H1 (cell line): ENCODE results near the gene ZNF451. TPM values are rescaled to one million over a fixed set of nuclear protein-coding genes. Genes with fewer than 3 reads are reported as not detected.

Source experiments
- CTCF ChIA-PET: fragments of 300-600 bp; sonication (Branson Sonifier 250); formaldehyde crosslinking; loops from one replicate; lab custom pipeline; 2021; ENCODE audit not compliant: partially characterized antibody; lab: Charles Lee
- POLR2A ChIA-PET: fragments of 300-600 bp; sonication (Branson Sonifier 250); formaldehyde crosslinking; loops from one replicate; lab custom pipeline; 2021; ENCODE audit warnings: inconsistent platforms; ENCODE audit not compliant: partially characterized antibody; lab: Charles Lee
- DNase-seq, 2 experiments: peaks; one replicate each; pipeline versions ENCODE4 v3.0.0 to v3.0.0-alpha.2; 2010 to 2022; ENCODE audit warnings: low spot score in 2 of 2, low read depth in 1 of 2, mixed read lengths in 1 of 2
- FAIRE-seq: peaks from 2 replicates; lab custom pipeline; 2011; peaks lifted over from hg19 to GRCh38; lab: Jason Lieb, UNC
- H2AFZ ChIP-seq: 2 replicates; pipeline ENCODE4 v1.8.1; 2012; ENCODE audit warnings: low read length, inconsistent platforms
- H2AK5ac ChIP-seq: 2 replicates; pipeline ENCODE4 v1.6.1; 2013; ENCODE audit warnings: low read depth, low read length
- H2BK120ac ChIP-seq: replicated peaks from 2 replicates; pipeline ENCODE3; 2013; ENCODE audit warnings: low read depth, low read length, inconsistent platforms
- H2BK12ac ChIP-seq: 2 replicates; pipeline ENCODE4 v1.6.1; 2013; ENCODE audit warnings: low read depth, low read length
- H2BK15ac ChIP-seq: 2 replicates; pipeline ENCODE4 v1.6.1; 2013; ENCODE audit warnings: low read length
- H2BK20ac ChIP-seq: 2 replicates; pipeline ENCODE4 v1.6.1; 2013; ENCODE audit warnings: low read length
- H2BK5ac ChIP-seq: 2 replicates; pipeline ENCODE4 v1.6.1; 2013; ENCODE audit warnings: low read depth, low read length
- H3K14ac ChIP-seq: 2 replicates; pipeline ENCODE4 v1.6.1; 2013; ENCODE audit warnings: inconsistent platforms; ENCODE audit not compliant: insufficient read length
- H3K18ac ChIP-seq: 2 replicates; pipeline ENCODE4 v1.6.1; 2013; ENCODE audit warnings: low read length; ENCODE audit errors: extremely low read depth
- H3K23ac ChIP-seq: 2 replicates; pipeline ENCODE4 v1.6.1; 2013; ENCODE audit warnings: inconsistent platforms; ENCODE audit not compliant: insufficient read length
- H3K23me2 ChIP-seq: 2 replicates; pipeline ENCODE4 v1.6.1; 2013; ENCODE audit warnings: low read depth, low read length
- H3K27ac ChIP-seq: 2 replicates; pipeline ENCODE4 v1.6.1; 2011; ENCODE audit warnings: low read depth, low read length, inconsistent platforms
- H3K27me3 ChIP-seq, 4 experiments: replicated peaks in 1 of 4; 1 replicate in 1 of 4; 2 replicates in 3 of 4; pipeline versions ENCODE4 v1.6.1 to v1.8.1; 2011 to 2013; ENCODE audit warnings: low read length in 3 of 4, mild to moderate bottlenecking in 3 of 4, inconsistent platforms in 2 of 4, mixed read lengths in 2 of 4, moderate library complexity in 1 of 4; ENCODE audit not compliant: control insufficient read depth in 3 of 4, insufficient read depth in 3 of 4; ENCODE audit errors: extremely low read depth in 1 of 4
- H3K36me3 ChIP-seq, 4 experiments: 2 replicates each; pipeline versions ENCODE4 v1.6.1 to v1.8.1; 2011 to 2013; ENCODE audit warnings: mild to moderate bottlenecking in 4 of 4, low read length in 3 of 4, moderate library complexity in 2 of 4, control low read depth in 1 of 4, inconsistent platforms in 1 of 4; ENCODE audit not compliant: insufficient read depth in 4 of 4, control insufficient read depth in 2 of 4
- H3K4ac ChIP-seq: replicated peaks from 2 replicates; pipeline ENCODE3; 2013; ENCODE audit warnings: low read length, low read depth, mixed read lengths, inconsistent platforms; ENCODE audit not compliant: insufficient read length
- H3K4me1 ChIP-seq, 4 experiments: replicated peaks in 1 of 4; 1 replicate in 1 of 4; 2 replicates in 3 of 4; pipeline versions ENCODE4 v1.6.1 to v1.8.1; 2011 to 2013; ENCODE audit warnings: low read length in 3 of 4, inconsistent platforms in 2 of 4, mixed read lengths in 1 of 4; ENCODE audit not compliant: insufficient read depth in 4 of 4, control insufficient read depth in 3 of 4
- H3K4me2 ChIP-seq, 2 experiments: 2 replicates each; pipeline versions ENCODE4 v1.6.1 to v1.8.1; 2011 to 2013; ENCODE audit warnings: low read depth in 2 of 2, low read length in 2 of 2, control low read depth in 1 of 2, inconsistent platforms in 1 of 2, mild to moderate bottlenecking in 1 of 2; ENCODE audit not compliant: insufficient read depth in 1 of 2
- H3K4me3 ChIP-seq, 4 experiments: fragments of 200-600, 300-600 bp in 1 of 4; sonication (generic), shearing (Covaris generic), sonication (Bioruptor Twin) in 1 of 4; 2 replicates each; pipeline versions ENCODE4 v1.5.1 to v1.8.1; 2011 to 2016; ENCODE audit warnings: low read length in 4 of 4, low read depth in 3 of 4, control low read depth in 2 of 4, inconsistent platforms in 2 of 4, mild to moderate bottlenecking in 2 of 4, mixed read lengths in 1 of 4, moderate library complexity in 1 of 4; ENCODE audit not compliant: insufficient read depth in 2 of 4; ENCODE audit errors: extremely low read depth in 1 of 4
- H3K56ac ChIP-seq: replicated peaks from 2 replicates; pipeline ENCODE3; 2013; ENCODE audit warnings: low read depth, mild to moderate bottlenecking, mixed read lengths, low read length, inconsistent platforms; ENCODE audit not compliant: insufficient read length
- H3K79me1 ChIP-seq: 2 replicates; pipeline ENCODE4 v1.6.1; 2013; ENCODE audit warnings: low read depth, low read length, control low read depth
- H3K79me2 ChIP-seq, 2 experiments: 2 replicates each; pipeline versions ENCODE4 v1.6.1 to v1.8.1; 2012 to 2013; ENCODE audit warnings: low read length in 2 of 2, mild to moderate bottlenecking in 2 of 2, inconsistent platforms in 1 of 2; ENCODE audit not compliant: insufficient read depth in 2 of 2, control insufficient read depth in 1 of 2
- H3K9ac ChIP-seq, 4 experiments: replicated peaks in 1 of 4; 1 replicate in 1 of 4; 2 replicates in 3 of 4; pipeline versions ENCODE4 v1.6.1 to v1.8.1; 2011 to 2013; ENCODE audit warnings: low read depth in 3 of 4, low read length in 3 of 4, control low read depth in 2 of 4, mild to moderate bottlenecking in 2 of 4, moderate library complexity in 2 of 4, inconsistent platforms in 1 of 4; ENCODE audit errors: extremely low read depth in 1 of 4
- H3K9me3 ChIP-seq, 2 experiments: 2 replicates each; pipeline versions ENCODE4 v1.6.1 to v1.8.1; 2012 to 2013; ENCODE audit warnings: mild to moderate bottlenecking in 2 of 2, moderate library complexity in 2 of 2, control low read depth in 1 of 2, inconsistent platforms in 1 of 2, low read depth in 1 of 2, low read length in 1 of 2, mixed read lengths in 1 of 2; ENCODE audit not compliant: insufficient read depth in 2 of 2
- H4K20me1 ChIP-seq, 2 experiments: replicated peaks in 1 of 2; 2 replicates each; pipeline versions ENCODE3 to v1.8.1; 2011 to 2013; ENCODE audit warnings: inconsistent platforms in 2 of 2, low read length in 2 of 2, mild to moderate bottlenecking in 1 of 2; ENCODE audit not compliant: insufficient read depth in 2 of 2, control insufficient read depth in 1 of 2
- H4K5ac ChIP-seq: 2 replicates; pipeline ENCODE4 v1.6.1; 2013; ENCODE audit warnings: low read length, low read depth, mixed read lengths, inconsistent platforms; ENCODE audit not compliant: insufficient read length
- H4K8ac ChIP-seq: 2 replicates; pipeline ENCODE4 v1.8.0; 2013; ENCODE audit warnings: mild to moderate bottlenecking, moderate library complexity, low read length, inconsistent platforms; ENCODE audit not compliant: insufficient read depth; ENCODE audit errors: extremely low read depth
- H4K91ac ChIP-seq: replicated peaks from 2 replicates; pipeline ENCODE3; 2013; ENCODE audit warnings: low read length, mixed read lengths, inconsistent platforms; ENCODE audit not compliant: insufficient read length
- ASH2L ChIP-seq: fragments of 200-600, 300-600 bp; sonication (generic); IDR thresholded peaks from one replicate; pipeline ENCODE4 v1.7.1; 2017; ENCODE audit warnings: low read length
- ATF3 ChIP-seq: IDR thresholded peaks from 2 replicates; pipeline ENCODE4 v1.6.1; 2011; ENCODE audit warnings: low read depth, mild to moderate bottlenecking, low read length; ENCODE audit not compliant: insufficient read depth
- BACH1 ChIP-seq: IDR thresholded peaks from 2 replicates; pipeline ENCODE4 v1.6.1; 2012; ENCODE audit warnings: low read length, improper control_type of control experiment
- BCL11A ChIP-seq, 2 experiments: IDR thresholded peaks; one replicate each; pipeline ENCODE4 v1.6.1; 2011; ENCODE audit warnings: low read depth in 2 of 2, low read length in 2 of 2, mild to moderate bottlenecking in 2 of 2
- JUND ChIP-seq: IDR thresholded peaks from 2 replicates; pipeline ENCODE4 v1.6.1; 2011; ENCODE audit warnings: mild to moderate bottlenecking, improper control_type of control experiment, low read length
- WGBS, 2 experiments: shearing (Covaris generic) in 1 of 2; methylation state at CpG; one replicate each; pipeline versions ENCODE4 v1.1.6 to v1.1.7; 2013 to 2015; ENCODE audit warnings: low lambda C conversion rate in 2 of 2, mixed read lengths in 2 of 2, inconsistent platforms in 1 of 2, low coverage in 1 of 2, missing lambda C conversion rate in 1 of 2; ENCODE audit not compliant: insufficient replicate concordance in 2 of 2, insufficient coverage in 1 of 2, insufficient read length in 1 of 2; ENCODE audit errors: extremely low coverage in 1 of 2, missing lambda C conversion rate in 1 of 2; 5-methylcytosine and 5-hydroxymethylcytosine counted together
- polyA plus RNA-seq, 7 experiments: library from polyadenylated mRNA; depleted of rRNA in 3 of 7; stranded (reverse) in 5 of 7; unstranded in 2 of 7; fragments of >200 nt in 5 of 7; fragments of 200-250 nt in 2 of 7; gene quantifications; 1 replicate in 5 of 7; 2 replicates in 1 of 7; 4 replicates in 1 of 7; pipeline versions ENCODE4 v1.2.1 to v1.2.3, GENCODE V29; 2011 to 2013; ENCODE audit warnings: missing spikeins in 2 of 7, mixed read lengths in 2 of 7
- total RNA-seq: library from RNA; stranded (reverse); fragmentation: NEBNext Ultra II Directional; extraction: Animal tissue kit (Norgen Biotek cat#: 25700); gene quantifications from 2 replicates; pipeline ENCODE4 v1.2.1, GENCODE V29; 2021

Gene ZNF451
- total and polyA plus RNA-seq, 2 of the 8 experiments (the other 6 are each of a cell fraction or from before 2014, with no cell fraction given), result 10.7 to 56.8 TPM

GRCh38 chr6:57215260-57215659, 125.3 kb downstream of the ZNF451 start:
- FAIRE-seq (no peak), DNase-seq (no peak)
- Histone ChIP-seq H2BK12ac (no peak overlapping the region), H3K79me2 (peaks cover 3 to 96% of the 10 kb centered on the region in 2 experiments; a peak in 3 of 4 replicates), H3K36me3 (peaks cover 0 to 4% (median 0%) of the 10 kb centered on the region in 4 experiments; a peak in 1 of 8 replicates), H3K4me3 (no peak overlapping the region), H2BK20ac (no peak overlapping the region), H4K20me1 (peaks cover 5 to 6% of the 10 kb centered on the region in 2 experiments), H2BK15ac (no peak overlapping the region), H4K91ac (no peak overlapping the region), H2BK120ac (no peak overlapping the region), H3K56ac (no peak overlapping the region), H4K5ac (no peak overlapping the region), H3K27me3 (no peaks in the 10 kb centered on the region), H2BK5ac (no peak overlapping the region), H3K9ac (no peak overlapping the region), H3K23ac (no peak overlapping the region), H3K4ac (no peak overlapping the region), H3K79me1 (peaks cover 5% of the 10 kb centered on the region; the same call in 1 of the 2 replicates), H3K27ac (no peak overlapping the region), H3K18ac (no peak overlapping the region), H3K9me3 (0 out of 4 replicates have a peak, but pooled peaks cover 0 to 5% of the 10 kb centered on the region in 2 experiments), H3K4me1 (no peaks in the 10 kb centered on the region), H2AFZ (no peak overlapping the region), H2AK5ac (no peak overlapping the region), H3K14ac (no peak overlapping the region), H4K8ac (no peak overlapping the region), H3K4me2 (no peak overlapping the region), H3K23me2 (no peaks in the 10 kb centered on the region)
- CTCF ChIA-PET, result interaction anchor here (1.2 kb wide), 2 partner anchors 29 to 102 kb away, joined by 3 to 4 read pairs; partner anchors contain the start of gene PRIM2
- no peak for TF ChIP-seq ASH2L
- TF ChIP-seq BACH1, result no peak
- no peak for TF ChIP-seq BCL11A (IDR thresholded peaks at IDR 0.05; ENCODE audit: low read depth in 2 of 2, low read length in 2 of 2)
- TF ChIP-seq ATF3, result no peak
- TF ChIP-seq JUND, result no peak
- POLR2A ChIA-PET, result no interaction called here
- 89% methylated on average over 1 of the region's 1 CpG; no CpG with 5 or more reads in 1 of the 2 experiments for WGBS, 2 experiments
